Measurements from ENCODE around the gene DISP3. TPM values are rescaled to one million over a fixed set of nuclear protein-coding genes. Genes with fewer than 3 reads are reported as not detected.
A peak's percentile ranks its signal among the peaks of the same experiment; 100 is the strongest.

The DISP3 gene
- total and polyA plus RNA-seq, 10 donors, result 0.06 to 0.69 (median 0.43) TPM

GRCh38 chr1:11546456-11546855, 67.5 kb downstream of the DISP3 start:
- intact Hi-C loops (cut with DNase I; ENCODE audit: low total_unique reads), result no loop called here
- no peak overlapping the region for H3K4me3 ChIP-seq
- TF ChIP-seq POLR2A (IDR thresholded peaks at IDR 0.05) (no peak), CTCF (IDR thresholded peaks at IDR 0.05 in 8 of 11, conservative IDR thresholded peaks at IDR 0.05 in 3 of 11) (no peak), POLR2AphosphoS5 (IDR thresholded peaks at IDR 0.05) (no peak)

GRCh38 chr1:11550664-11551283, 71.8 kb downstream of the DISP3 start:
- Histone ChIP-seq H3K4me1 (no peaks in the 10 kb centered on the region), H3K9me3 (no peaks in the 10 kb centered on the region), H3K27ac (no peak overlapping the region), H3K36me3 (no peaks in the 10 kb centered on the region), H3K4me3 (no peak overlapping the region), H3K27me3 (replicated peaks in 1 of 7) (peaks cover 0 to 93% (median 5%) of the 10 kb centered on the region in 7 donors)
- intact Hi-C loops (cut with DNase I; ENCODE audit: low total_unique reads), result no loop called here
- WGBS, 5 donors, result 10 to 17% (median 13%) methylated on average over 12 of the region's 12 CpGs
- DNase-seq, result no peak
- no peak for TF ChIP-seq POLR2A (IDR thresholded peaks at IDR 0.05)
- no peak for TF ChIP-seq CTCF (IDR thresholded peaks at IDR 0.05 in 8 of 11, conservative IDR thresholded peaks at IDR 0.05 in 3 of 11)
- no peak for TF ChIP-seq POLR2AphosphoS5 (IDR thresholded peaks at IDR 0.05)

More at GRCh38 chr1:11546456-11546855, 67.5 kb downstream of the DISP3 start:
- Histone ChIP-seq H3K27me3 (replicated peaks in 1 of 7) (peaks cover 0 to 73% (median 0%) of the 10 kb centered on the region in 7 donors), H3K4me1 (no peaks in the 10 kb centered on the region), H3K9me3 (no peaks in the 10 kb centered on the region), H3K36me3 (no peaks in the 10 kb centered on the region), H3K27ac (no peak overlapping the region)
- DNase-seq, result no peak
- WGBS, 5 donors, result 65 to 72% (median 67%) methylated on average over 4 of the region's 4 CpGs

GRCh38 chr1:11558276-11558675, 79.3 kb downstream of the DISP3 start:
- peaks cover 0 to 89% (median 14%) of the 10 kb centered on the region in 7 donors for H3K27me3 ChIP-seq (replicated peaks in 1 of 7)
- intact Hi-C loops (cut with DNase I; ENCODE audit: low total_unique reads), result no loop called here
- H3K4me1 ChIP-seq, result peaks cover 0 to 4% (median under 1%) of the 10 kb centered on the region in 6 donors
- no peaks in the 10 kb centered on the region for H3K36me3 ChIP-seq
- DNase-seq, result peak; percentile 22
- H3K9me3 ChIP-seq, result no peaks in the 10 kb centered on the region
- WGBS, 5 donors, result 6 to 11% (median 9%) methylated on average over 8 of the region's 8 CpGs
- no peak overlapping the region for H3K4me3 ChIP-seq
- H3K27ac ChIP-seq, result no peak overlapping the region
- TF ChIP-seq POLR2AphosphoS5 (IDR thresholded peaks at IDR 0.05) (no peak), CTCF (IDR thresholded peaks at IDR 0.05 in 8 of 11, conservative IDR thresholded peaks at IDR 0.05 in 3 of 11) (no peak), POLR2A (IDR thresholded peaks at IDR 0.05) (no peak)

- Histone ChIP-seq H3K9me3 (no peaks in the 10 kb centered on the region), H3K27ac (no peak overlapping the region), H3K36me3 (no peaks in the 10 kb centered on the region), H3K27me3 (replicated peaks in 1 of 7) (peaks cover 0 to 89% (median 14%) of the 10 kb centered on the region in 7 donors), H3K4me1 (peaks cover 0 to 11% (median 3%) of the 10 kb centered on the region in 6 donors), H3K4me3 (no peak overlapping the region)
- TF ChIP-seq POLR2A (IDR thresholded peaks at IDR 0.05), result no peak
- TF ChIP-seq CTCF (IDR thresholded peaks at IDR 0.05 in 8 of 11, conservative IDR thresholded peaks at IDR 0.05 in 3 of 11), result no peak
- no peak for TF ChIP-seq POLR2AphosphoS5 (IDR thresholded peaks at IDR 0.05)
- intact Hi-C loops (cut with DNase I; ENCODE audit: low total_unique reads), result no loop called here
- DNase-seq, result no peak
- 66 to 75% (median 71%) methylated on average over 7 of the region's 7 CpGs for WGBS, 5 donors
These were observed 80.1 kb downstream of the DISP3 start for GRCh38 chr1:11558871-11559590.

Data from spleen (tissue), 11 donors.